Dermis lymphatic vessel endothelial cell (primary cell): ENCODE results near the gene MIX23. TPM values are rescaled to one million over a fixed set of nuclear protein-coding genes. Genes with fewer than 3 reads are reported as not detected.

Source experiments
- total RNA-seq: library from RNA; depleted of rRNA; stranded (reverse); fragments of >200 nt; gene quantifications from 2 replicates; pipeline ENCODE4 v1.2.1, GENCODE V29; 2014

Gene MIX23
- 14.3 and 39.7 TPM in 2 replicates for total RNA-seq

GRCh38 chr3:122382888-122383666 is at the start of gene MIX23:
MIX23 (minus strand) TSS chr3:122383231; CDS start chr3:122383224, 7 bp downstream.

GRCh38 chr3:122415762-122416654 is 33.0 kb upstream of the MIX23 start, which contains the start of gene WDR5B:
WDR5B (minus strand) TSS chr3:122416062; CDS start chr3:122415528, 534 bp downstream.

GRCh38 chr3:122383771-122384697 is 1.0 kb upstream of the MIX23 start, which contains the start of gene FAM162A:
FAM162A (plus strand) TSS chr3:122384182; CDS start chr3:122384266, 84 bp downstream.

DNA sequence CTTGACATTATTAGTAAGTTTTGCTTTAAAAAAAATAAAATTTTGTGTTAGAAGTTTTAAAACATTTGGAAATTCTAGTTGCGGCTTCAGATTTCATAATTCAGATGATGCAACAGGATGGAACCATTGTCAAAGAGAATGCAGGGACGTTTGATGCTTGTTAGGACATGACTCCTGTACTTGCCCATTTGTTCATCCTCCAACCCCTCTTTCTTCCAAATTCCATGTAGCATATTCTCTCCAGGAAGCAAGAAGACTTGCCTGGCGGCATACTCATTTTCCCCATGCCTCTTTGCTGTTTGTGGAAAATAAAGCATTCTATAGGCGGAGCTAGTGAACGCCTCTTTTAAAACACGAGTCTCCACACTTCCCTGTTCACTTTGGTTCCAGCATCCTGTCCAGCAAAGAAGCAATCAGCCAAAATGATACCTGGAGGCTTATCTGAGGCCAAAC is 58.1 kb downstream of the MIX23 start, which contains the start of gene CSTA:
Gene CSTA, plus strand, starts transcription at position 378 of the 453 bp plus-strand sequence. Its CDS starts 45 bp downstream, at position 423.

Other genes starting within 250 kb of the MIX23 start
- not detected in 2 replicates for gene CASR, start 199.6 kb downstream of the MIX23 start, total RNA-seq
- gene CSTA, start 58.0 kb downstream of the MIX23 start, total RNA-seq, result not detected in 2 replicates
- 5.1 and 8.2 TPM in 2 replicates for gene FAM162A, start 951 bp upstream of the MIX23 start, total RNA-seq
- 3.7 and 4.7 TPM in 2 replicates for gene WDR5B, start 32.8 kb upstream of the MIX23 start, total RNA-seq
- gene KPNA1, start 131.7 kb upstream of the MIX23 start, total RNA-seq, result 27.1 and 32.1 TPM in 2 replicates
- gene PARP9, start 181.1 kb upstream of the MIX23 start, total RNA-seq, result 13.8 and 14.3 TPM in 2 replicates
- gene DTX3L, start 181.1 kb upstream of the MIX23 start, total RNA-seq, result 19.2 and 24.0 TPM in 2 replicates
- 0.11 and 0.17 TPM in 2 replicates for gene PARP15, start 194.4 kb upstream of the MIX23 start, total RNA-seq